ENCODE measurements around the gene NEMF.

- TF ChIP-seq YY1 (tag by site-specific recombination; IDR thresholded peaks at IDR 0.05) (no peak), MEIS1 (CRISPR knock-in tag; IDR thresholded peaks at IDR 0.05; ENCODE audit: borderline replicate concordance) (no peak), CTCF (tag by site-specific recombination; IDR thresholded peaks at IDR 0.05) (no peak), ZNF548 (tag by site-specific recombination; IDR thresholded peaks at IDR 0.05) (no peak), ZNF785 (tag by site-specific recombination; IDR thresholded peaks at IDR 0.05) (no peak), ZFP41 (tag by site-specific recombination; IDR thresholded peaks at IDR 0.05; ENCODE audit: borderline replicate concordance) (no peak), ZNF747 (tag by site-specific recombination; IDR thresholded peaks at IDR 0.05) (no peak)
Observed at GRCh38 chr14:49769581-49770211, 82.9 kb downstream of the NEMF start.

All from HEK293 (cell line).